GM23338 (cell line): ENCODE measurements around the gene LPP. TPM values are rescaled to one million over a fixed set of nuclear protein-coding genes. Genes with fewer than 3 reads are reported as not detected.

Experiments
- ATAC-seq: fragments of 200-7000 bp; cut with Tn5 transposase; 3 replicates; pipeline ENCODE4 v1.9.1; 2020
- DNase-seq: peaks from one replicate; pipeline ENCODE4 v3.0.0-alpha.2; 2015; ENCODE audit warnings: low spot score
- H2AFZ ChIP-seq: fragments of 200-600 bp; sonication (generic); 2 replicates; pipeline ENCODE4 v1.8.0; 2016; ENCODE audit warnings: antibody characterized with exemption, mild to moderate bottlenecking, moderate library complexity
- H3F3A ChIP-seq: fragments of 200-600 bp; sonication (generic); replicated peaks from 2 replicates; pipeline ENCODE4 v1.8.0; 2017; ENCODE audit warnings: antibody characterized with exemption, mixed run types, low read depth
- H3K27ac ChIP-seq: fragments of 200-600 bp; sonication (generic); 2 replicates; pipeline ENCODE4 v1.6.1; 2016; ENCODE audit warnings: low read depth
- H3K27me3 ChIP-seq: fragments of 200-600 bp; sonication (generic); 2 replicates; pipeline ENCODE4 v1.8.0; 2016; ENCODE audit warnings: mild to moderate bottlenecking, mixed run types, moderate library complexity; ENCODE audit not compliant: insufficient read depth
- H3K36me3 ChIP-seq: fragments of 200-600 bp; sonication (generic); 2 replicates; pipeline ENCODE4 v1.8.0; 2016; ENCODE audit warnings: mild to moderate bottlenecking; ENCODE audit not compliant: insufficient read depth
- H3K4me1 ChIP-seq: fragments of 200-600 bp; sonication (generic); 2 replicates; pipeline ENCODE4 v1.8.0; 2016; ENCODE audit warnings: mild to moderate bottlenecking, moderate library complexity; ENCODE audit not compliant: insufficient read depth
- H3K4me2 ChIP-seq: fragments of 200-600 bp; sonication (generic); 2 replicates; pipeline ENCODE4 v1.7.1; 2017; ENCODE audit warnings: mixed run types
- H3K4me3 ChIP-seq: fragments of 200-600 bp; sonication (generic); 2 replicates; pipeline ENCODE4 v1.6.1; 2016; ENCODE audit warnings: mixed run types
- H3K79me2 ChIP-seq: fragments of 200-600 bp; sonication (generic); replicated peaks from 2 replicates; pipeline ENCODE4 v1.8.0; 2017; ENCODE audit warnings: mild to moderate bottlenecking; ENCODE audit not compliant: insufficient read depth
- H3K9me2 ChIP-seq: fragments of 200-600 bp; sonication (generic); 2 replicates; pipeline ENCODE4 v1.8.0; 2017; ENCODE audit not compliant: insufficient read depth
- H4K20me1 ChIP-seq: fragments of 200-600 bp; sonication (generic); replicated peaks from 2 replicates; pipeline ENCODE4 v1.8.0; 2017; ENCODE audit warnings: mild to moderate bottlenecking; ENCODE audit not compliant: insufficient read depth
- H3K27ac Mint-ChIP-seq: 2 replicates; pipeline ENCODE4 v1.8.0; 2020; ENCODE audit warnings: inconsistent platforms, mild to moderate bottlenecking, moderate library complexity, mixed read lengths
- H3K27me3 Mint-ChIP-seq: 3 replicates; pipeline ENCODE4 v1.8.0; 2022; ENCODE audit warnings: low read depth, mild to moderate bottlenecking, moderate library complexity, mixed read lengths, inconsistent platforms; ENCODE audit not compliant: insufficient read depth, poor library complexity
- H3K36me3 Mint-ChIP-seq: 3 replicates; pipeline ENCODE4 v1.8.0; 2021; ENCODE audit warnings: low read depth, mild to moderate bottlenecking, inconsistent platforms, moderate library complexity, mixed read lengths
- H3K4me1 Mint-ChIP-seq: 3 replicates; pipeline ENCODE4 v1.8.0; 2020; ENCODE audit warnings: mild to moderate bottlenecking, inconsistent platforms, mixed read lengths
- H3K4me3 Mint-ChIP-seq: 3 replicates; pipeline ENCODE4 v1.8.0; 2021; ENCODE audit warnings: moderate library complexity, mild to moderate bottlenecking, inconsistent platforms, mixed read lengths
- H3K9me3 Mint-ChIP-seq: 3 replicates; pipeline ENCODE4 v1.8.0; 2020; ENCODE audit warnings: moderate library complexity, mild to moderate bottlenecking, inconsistent platforms, mixed read lengths
- CREB1 ChIP-seq: fragments of 250-450 bp; sonication (Bioruptor Pico); IDR thresholded peaks from 2 replicates; pipeline ENCODE4 v1.5.0; 2020; ENCODE audit warnings: low read depth, mild to moderate bottlenecking, moderate library complexity
- CTCF ChIP-seq, 2 experiments: fragments of 200-600 bp in 1 of 2; sonication (generic) in 1 of 2; conservative IDR thresholded peaks; 2 replicates each; pipeline versions ENCODE4 v1.5.1 to v1.6.1; 2016 to 2017; ENCODE audit warnings: antibody characterized with exemption in 2 of 2, low read depth in 2 of 2, mild to moderate bottlenecking in 2 of 2, moderate library complexity in 1 of 2
- EZH2 ChIP-seq: fragments of 200-600 bp; sonication (generic); IDR thresholded peaks from one replicate; pipeline ENCODE4 v1.8.0; 2017; ENCODE audit warnings: antibody characterized with exemption, mild to moderate bottlenecking, low read depth; ENCODE audit not compliant: unreplicated experiment
- EZH2phosphoT487 ChIP-seq: fragments of 200-600 bp; sonication (generic); IDR thresholded peaks from one replicate; pipeline ENCODE4 v1.8.1; 2018; ENCODE audit warnings: antibody characterized with exemption; ENCODE audit not compliant: unreplicated experiment
- JUNB ChIP-seq: IDR thresholded peaks from one replicate; pipeline ENCODE4 v1.6.1; 2016; ENCODE audit warnings: antibody characterized with exemption; ENCODE audit not compliant: unreplicated experiment
- NANOG ChIP-seq: IDR thresholded peaks from 2 replicates; pipeline ENCODE4 v1.6.1; 2016; ENCODE audit warnings: antibody characterized with exemption, borderline replicate concordance
- REST ChIP-seq: IDR thresholded peaks from one replicate; pipeline ENCODE4 v1.6.1; 2018; ENCODE audit warnings: antibody characterized with exemption; ENCODE audit not compliant: unreplicated experiment
- STAT1 ChIP-seq: IDR thresholded peaks from one replicate; pipeline ENCODE4 v1.6.1; 2016; ENCODE audit warnings: antibody characterized with exemption; ENCODE audit not compliant: unreplicated experiment
- ZNF114 ChIP-seq: fragments of 250-450 bp; sonication (Bioruptor Pico); IDR thresholded peaks from 2 replicates; pipeline ENCODE4 v1.5.0; 2020; ENCODE audit warnings: mild to moderate bottlenecking, moderate library complexity
- ZNF331 ChIP-seq: fragments of 250-450 bp; sonication (Bioruptor Pico); IDR thresholded peaks from 2 replicates; pipeline ENCODE4 v1.5.0; 2020; ENCODE audit warnings: low read depth, mild to moderate bottlenecking, moderate library complexity
- polyA plus RNA-seq: library from polyadenylated mRNA; unstranded; fragments of >200 nt; fragmentation: Nextera tagmentation; extraction: Ambion mirVana; gene quantifications from 2 replicates; pipeline ENCODE4 v1.2.1, GENCODE V29; 2016
- total RNA-seq: library from RNA; depleted of rRNA; stranded (reverse); fragments of >200 nt; shearing (Covaris generic); gene quantifications from 2 replicates; pipeline ENCODE4 v1.2.3, GENCODE V29; 2014

LPP gene
- total and polyA plus RNA-seq, 2 experiments from 2014 or later: 23.0 to 35.2 TPM

GRCh38 chr3:188631291-188632010 lies 477.5 kb downstream of the LPP start:
- no peak overlapping the region for H3K4me3 ChIP-seq
- H3F3A ChIP-seq: no peaks in the 10 kb centered on the region
- no peaks in the 10 kb centered on the region for H3K27me3 Mint-ChIP-seq
- peaks cover 18% of the 10 kb centered on the region for H3K9me3 Mint-ChIP-seq
- TF ChIP-seq CREB1 (CRISPR knock-in tag) (no peak), CTCF (conservative IDR thresholded peaks at IDR 0.05; ENCODE audit: low read depth in 2 of 2) (no peak), JUNB (no peak), ZNF114 (CRISPR knock-in tag) (no peak)
- no peaks in the 10 kb centered on the region for H3K27me3 ChIP-seq
- no peaks in the 10 kb centered on the region for H3K36me3 ChIP-seq
- no peak overlapping the region for H2AFZ ChIP-seq
- no peaks in the 10 kb centered on the region; the same call in 1 of the 2 replicates for H3K4me1 ChIP-seq
- no peaks in the 10 kb centered on the region for H4K20me1 ChIP-seq
- ATAC-seq: no peak
- no peaks in the 10 kb centered on the region for H3K79me2 ChIP-seq
- H3K4me3 Mint-ChIP-seq: no peak overlapping the region
- H3K27ac ChIP-seq: no peak overlapping the region
- peaks cover 17% of the 10 kb centered on the region for H3K36me3 Mint-ChIP-seq
- no peak overlapping the region for H3K4me2 ChIP-seq
- no peak for DNase-seq
- peaks cover 6% of the 10 kb centered on the region; the same call in 2 of the 3 replicates for H3K4me1 Mint-ChIP-seq
- H3K9me2 ChIP-seq: no peaks in the 10 kb centered on the region
- no peak overlapping the region for H3K27ac Mint-ChIP-seq

GRCh38 chr3:188633206-188633605 lies 479.2 kb downstream of the LPP start:
- no peak for DNase-seq
- Histone ChIP-seq H3K36me3 (no peaks in the 10 kb centered on the region), H3F3A (no peaks in the 10 kb centered on the region), H4K20me1 (no peaks in the 10 kb centered on the region), H3K79me2 (no peaks in the 10 kb centered on the region), H3K27me3 (no peaks in the 10 kb centered on the region), H3K4me1 (no peaks in the 10 kb centered on the region; the same call in none of the 2 replicates), H2AFZ (no peak overlapping the region), H3K27ac (no peak overlapping the region), H3K4me2 (no peak overlapping the region), H3K4me3 (no peak overlapping the region), H3K9me2 (no peaks in the 10 kb centered on the region)
- peaks cover 23% of the 10 kb centered on the region for H3K36me3 Mint-ChIP-seq
- H3K9me3 Mint-ChIP-seq: peaks cover 21% of the 10 kb centered on the region
- H3K4me3 Mint-ChIP-seq: no peak overlapping the region
- H3K4me1 Mint-ChIP-seq: peaks cover 6% of the 10 kb centered on the region; the same call in 2 of the 3 replicates
- no peak for TF ChIP-seq ZNF114 (CRISPR knock-in tag)
- TF ChIP-seq NANOG: no peak
- no peak for TF ChIP-seq EZH2phosphoT487
- TF ChIP-seq CREB1 (CRISPR knock-in tag): no peak
- TF ChIP-seq STAT1: no peak
- no peak for TF ChIP-seq EZH2
- TF ChIP-seq ZNF331 (CRISPR knock-in tag): no peak
- no peak for TF ChIP-seq REST
- H3K27ac Mint-ChIP-seq: no peak overlapping the region
- ATAC-seq: no peak
- H3K27me3 Mint-ChIP-seq: no peaks in the 10 kb centered on the region
